Measurements from ENCODE around the gene NCSTN. TPM values are rescaled to one million over a fixed set of nuclear protein-coding genes. Genes with fewer than 3 reads are reported as not detected.

NCSTN gene
- polyA plus RNA-seq, 1 donor (not counting 4 experiments of a cell fraction or from before 2014, with no cell fraction given): 111 TPM

DNA sequence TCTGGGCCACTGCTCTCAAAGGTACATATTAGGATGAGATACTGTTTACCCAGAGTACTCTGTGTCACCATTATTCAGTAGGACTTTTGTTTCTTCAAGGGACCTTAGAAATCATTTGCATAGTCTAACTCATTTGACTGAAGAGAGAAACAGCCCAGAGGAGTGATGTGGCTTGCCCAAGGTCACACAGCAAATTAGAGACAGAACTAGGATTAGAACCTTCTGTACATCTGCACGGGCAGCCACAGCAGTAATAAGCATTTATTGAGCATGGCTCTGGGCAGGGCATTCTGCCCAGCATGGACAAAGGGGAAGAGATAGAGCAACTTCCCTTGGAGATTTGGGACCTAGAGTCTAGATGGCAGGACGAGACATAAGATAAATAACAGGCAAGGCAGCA, 18.0 kb downstream of the NCSTN start:
- Histone ChIP-seq H3K36me3 (ENCODE audit: control insufficient read depth in 2 of 2, extremely low read depth in 1 of 2, insufficient read depth in 2 of 2, low read length in 2 of 2) (peaks cover 22 to 27% of the 10 kb centered on the region in 2 experiments), H3K27ac (ENCODE audit: control insufficient read depth, insufficient read depth, low read length) (no peak overlapping the region), H3K79me2 (ENCODE audit: control insufficient read depth, insufficient read depth, low read length) (no peaks in the 10 kb centered on the region), H3K27me3 (ENCODE audit: control insufficient read depth, extremely low read depth, insufficient read depth, low read length) (no peaks in the 10 kb centered on the region), H2AFZ (ENCODE audit: control insufficient read depth, low read length) (no peak overlapping the region), H3K4me1 (ENCODE audit: control insufficient read depth, extremely low read depth, insufficient read depth, low read length) (no peaks in the 10 kb centered on the region), H3K4me3 (ENCODE audit: control insufficient read depth in 2 of 3, extremely low read depth in 1 of 3, insufficient read depth in 2 of 3, low read depth in 1 of 3, low read length in 3 of 3) (no peak overlapping the region), H4K20me1 (ENCODE audit: control insufficient read depth, extremely low read depth, insufficient read depth, low read length) (no peaks in the 10 kb centered on the region), H3K9ac (ENCODE audit: control insufficient read depth, extremely low read depth, insufficient read depth, low read length) (no peak overlapping the region), H3K9me3 (ENCODE audit: control insufficient read depth, low read depth, low read length) (no peaks in the 10 kb centered on the region), H3K4me2 (ENCODE audit: control insufficient read depth, extremely low read depth, insufficient read depth, low read depth, low read length) (no peak overlapping the region), H3K9me1 (ENCODE audit: control insufficient read depth, extremely low read depth, insufficient read depth, low read length) (no peaks in the 10 kb centered on the region)
- no peak for FAIRE-seq
- DNase-seq (ENCODE audit: low read depth, low spot score): no peak
- TF ChIP-seq EZH2 (IDR thresholded peaks at IDR 0.05; ENCODE audit: low read length): no peak
- TF ChIP-seq, protein P1, sequence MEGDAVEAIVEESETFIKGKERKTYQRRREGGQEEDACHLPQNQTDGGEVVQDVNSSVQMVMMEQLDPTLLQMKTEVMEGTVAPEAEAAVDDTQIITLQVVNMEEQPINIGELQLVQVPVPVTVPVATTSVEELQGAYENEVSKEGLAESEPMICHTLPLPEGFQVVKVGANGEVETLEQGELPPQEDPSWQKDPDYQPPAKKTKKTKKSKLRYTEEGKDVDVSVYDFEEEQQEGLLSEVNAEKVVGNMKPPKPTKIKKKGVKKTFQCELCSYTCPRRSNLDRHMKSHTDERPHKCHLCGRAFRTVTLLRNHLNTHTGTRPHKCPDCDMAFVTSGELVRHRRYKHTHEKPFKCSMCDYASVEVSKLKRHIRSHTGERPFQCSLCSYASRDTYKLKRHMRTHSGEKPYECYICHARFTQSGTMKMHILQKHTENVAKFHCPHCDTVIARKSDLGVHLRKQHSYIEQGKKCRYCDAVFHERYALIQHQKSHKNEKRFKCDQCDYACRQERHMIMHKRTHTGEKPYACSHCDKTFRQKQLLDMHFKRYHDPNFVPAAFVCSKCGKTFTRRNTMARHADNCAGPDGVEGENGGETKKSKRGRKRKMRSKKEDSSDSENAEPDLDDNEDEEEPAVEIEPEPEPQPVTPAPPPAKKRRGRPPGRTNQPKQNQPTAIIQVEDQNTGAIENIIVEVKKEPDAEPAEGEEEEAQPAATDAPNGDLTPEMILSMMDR (optimal IDR thresholded peaks at IDR 0.05 in 1 of 3, IDR thresholded peaks at IDR 0.05 in 1 of 3, conservative IDR thresholded peaks at IDR 0.05 in 1 of 3; ENCODE audit: extremely low read depth in 1 of 3, insufficient read depth in 2 of 3, low read length in 3 of 3): no peak
- dilution Hi-C loops (cut with MboI; ENCODE audit: extremely low pct_ligation_motif_present, low sequenced_read_pairs): no loop called here

DNA sequence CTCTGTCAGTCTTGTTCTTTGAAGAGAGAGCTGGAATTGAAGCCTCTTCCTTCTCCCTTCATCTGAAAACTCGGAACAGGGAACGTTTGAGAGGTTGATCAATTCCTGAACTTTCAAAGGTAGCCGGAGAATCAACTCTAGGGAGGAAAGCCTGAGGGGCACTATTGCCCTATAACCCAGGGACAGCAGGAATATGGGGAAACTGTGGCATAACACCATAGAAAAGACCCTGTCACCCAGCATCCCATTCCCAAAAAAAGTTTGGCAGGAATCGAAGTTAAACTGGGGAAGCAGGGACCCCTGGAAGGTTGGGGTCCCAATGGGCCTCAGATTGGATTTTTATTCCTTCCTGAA, 18.6 kb downstream of the NCSTN start:
- no peak overlapping the region for H3K4me3 ChIP-seq (ENCODE audit: control insufficient read depth in 2 of 3, extremely low read depth in 1 of 3, insufficient read depth in 2 of 3, low read depth in 1 of 3, low read length in 3 of 3)
- peaks cover 16 to 22% of the 10 kb centered on the region in 2 experiments for H3K36me3 ChIP-seq (ENCODE audit: control insufficient read depth in 2 of 2, extremely low read depth in 1 of 2, insufficient read depth in 2 of 2, low read length in 2 of 2)
- FAIRE-seq (no peak), DNase-seq (ENCODE audit: low read depth, low spot score) (no peak)
- H3K9me1 ChIP-seq (ENCODE audit: control insufficient read depth, extremely low read depth, insufficient read depth, low read length): no peaks in the 10 kb centered on the region
- H2AFZ ChIP-seq (ENCODE audit: control insufficient read depth, low read length): no peak overlapping the region
- no peak overlapping the region for H3K4me2 ChIP-seq (ENCODE audit: control insufficient read depth, extremely low read depth, insufficient read depth, low read depth, low read length)
- H3K79me2 ChIP-seq (ENCODE audit: control insufficient read depth, insufficient read depth, low read length): no peaks in the 10 kb centered on the region
- H3K27me3 ChIP-seq (ENCODE audit: control insufficient read depth, extremely low read depth, insufficient read depth, low read length): no peaks in the 10 kb centered on the region
- no peaks in the 10 kb centered on the region for H3K4me1 ChIP-seq (ENCODE audit: control insufficient read depth, extremely low read depth, insufficient read depth, low read length)
- H4K20me1 ChIP-seq (ENCODE audit: control insufficient read depth, extremely low read depth, insufficient read depth, low read length): no peaks in the 10 kb centered on the region
- TF ChIP-seq, protein P1 (optimal IDR thresholded peaks at IDR 0.05 in 1 of 3, IDR thresholded peaks at IDR 0.05 in 1 of 3, conservative IDR thresholded peaks at IDR 0.05 in 1 of 3; ENCODE audit: extremely low read depth in 1 of 3, insufficient read depth in 2 of 3, low read length in 3 of 3): no peak
- TF ChIP-seq EZH2 (IDR thresholded peaks at IDR 0.05; ENCODE audit: low read length): no peak
- no peak overlapping the region for H3K9ac ChIP-seq (ENCODE audit: control insufficient read depth, extremely low read depth, insufficient read depth, low read length)
- dilution Hi-C loops (cut with MboI; ENCODE audit: extremely low pct_ligation_motif_present, low sequenced_read_pairs): no loop called here
- H3K9me3 ChIP-seq (ENCODE audit: control insufficient read depth, low read depth, low read length): no peaks in the 10 kb centered on the region
- H3K27ac ChIP-seq (ENCODE audit: control insufficient read depth, insufficient read depth, low read length): no peak overlapping the region
